Endothelial cell of umbilical vein (primary cell): ENCODE measurements around the gene FAM209A. TPM values are rescaled to one million over a fixed set of nuclear protein-coding genes. Genes with fewer than 3 reads are reported as not detected.

Experiments
- BruUV-seq: library from RNA; stranded (reverse); fragments of 400-500 nt; replicated peaks from 2 replicates; lab custom pipeline; 2021; lab: Mats Ljungman, UMichigan
- CTCF ChIA-PET: fragments of 300-600, 350-600 bp; sonication (Branson Sonifier 250); formaldehyde crosslinking; loops from one replicate; lab custom pipeline; 2021; ENCODE audit warnings: antibody characterized with exemption, inconsistent platforms; lab: Charles Lee
- POLR2A ChIA-PET: fragments of 300-600, 350-600 bp; sonication (Branson Sonifier 250); formaldehyde crosslinking; loops from one replicate; lab custom pipeline; 2021; ENCODE audit warnings: antibody characterized with exemption, inconsistent platforms; lab: Charles Lee
- DNase-seq: peaks from one replicate; pipeline ENCODE4 v3.0.0-alpha.2; 2011; ENCODE audit warnings: low read depth, low spot score
- FAIRE-seq: peaks from 2 replicates; lab custom pipeline; 2011; peaks lifted over from hg19 to GRCh38; lab: Jason Lieb, UNC
- H2AFZ ChIP-seq: 2 replicates; pipeline ENCODE4 v1.6.0; 2012; ENCODE audit warnings: low read depth, low read length, control low read depth, inconsistent platforms
- H3K27ac ChIP-seq: 2 replicates; pipeline ENCODE4 v1.5.1; 2011; ENCODE audit warnings: low read depth, mild to moderate bottlenecking, control low read depth, low read length, moderate library complexity; ENCODE audit not compliant: insufficient read depth
- H3K27me3 ChIP-seq, 2 experiments: 2 replicates each; pipeline versions ENCODE4 v1.6.0 to v1.6.1; 2011; ENCODE audit warnings: low read length in 2 of 2, mixed read lengths in 1 of 2; ENCODE audit not compliant: control insufficient read depth in 2 of 2, insufficient read depth in 2 of 2
- H3K36me3 ChIP-seq, 2 experiments: 2 replicates in 1 of 2; 3 replicates in 1 of 2; pipeline ENCODE4 v1.5.1; 2011; ENCODE audit warnings: low read length in 2 of 2, mild to moderate bottlenecking in 1 of 2, moderate library complexity in 1 of 2; ENCODE audit not compliant: control insufficient read depth in 2 of 2, insufficient read depth in 2 of 2; ENCODE audit errors: extremely low read depth in 1 of 2
- H3K4me1 ChIP-seq: 3 replicates; pipeline ENCODE4 v1.5.1; 2011; ENCODE audit warnings: mild to moderate bottlenecking, low read length; ENCODE audit not compliant: control insufficient read depth, insufficient read depth; ENCODE audit errors: extremely low read depth
- H3K4me2 ChIP-seq: 2 replicates; pipeline ENCODE4 v1.6.1; 2011; ENCODE audit warnings: low read length, control low read depth, mixed read lengths; ENCODE audit not compliant: insufficient read depth
- H3K4me3 ChIP-seq, 3 experiments: fragments of 200-600 bp in 1 of 3; sonication (generic), shearing (Covaris generic) in 1 of 3; replicated peaks in 1 of 3; 2 replicates each; pipeline ENCODE4 v1.5.1; 2011 to 2016; ENCODE audit warnings: control low read depth in 3 of 3, low read length in 3 of 3, mild to moderate bottlenecking in 2 of 3, inconsistent platforms in 1 of 3, low read depth in 1 of 3, moderate library complexity in 1 of 3; ENCODE audit not compliant: insufficient read depth in 1 of 3
- H3K79me2 ChIP-seq: 2 replicates; pipeline ENCODE4 v1.6.0; 2012; ENCODE audit warnings: low read length, inconsistent platforms; ENCODE audit not compliant: control insufficient read depth, insufficient read depth
- H3K9ac ChIP-seq: replicated peaks from 2 replicates; pipeline ENCODE3; 2011; ENCODE audit warnings: low read length, control low read depth; ENCODE audit not compliant: insufficient read depth; ENCODE audit errors: extremely low read depth
- H3K9me1 ChIP-seq: replicated peaks from 3 replicates; pipeline ENCODE4 v1.6.0; 2011; ENCODE audit warnings: mild to moderate bottlenecking, low read length; ENCODE audit not compliant: control insufficient read depth, insufficient read depth; ENCODE audit errors: extremely low read depth
- H3K9me3 ChIP-seq: replicated peaks from 2 replicates; pipeline ENCODE4 v1.5.1; 2012; ENCODE audit warnings: low read length, inconsistent platforms; ENCODE audit not compliant: control insufficient read depth, insufficient read depth
- H4K20me1 ChIP-seq: replicated peaks from 2 replicates; pipeline ENCODE3; 2011; ENCODE audit warnings: mild to moderate bottlenecking, low read length; ENCODE audit not compliant: control insufficient read depth, insufficient read depth; ENCODE audit errors: extremely low read depth
- EZH2 ChIP-seq: IDR thresholded peaks from 2 replicates; pipeline ENCODE4 v1.6.1; 2012; ENCODE audit warnings: borderline replicate concordance, low read depth, mild to moderate bottlenecking, moderate library complexity, low read length, inconsistent platforms; ENCODE audit not compliant: severe bottlenecking
- FOS ChIP-seq: IDR thresholded peaks from 2 replicates; pipeline ENCODE4 v1.6.1; 2011; ENCODE audit warnings: mild to moderate bottlenecking, low read length, moderate library complexity, borderline replicate concordance; ENCODE audit not compliant: insufficient read depth
- GATA2 ChIP-seq: IDR thresholded peaks from 2 replicates; pipeline ENCODE4 v1.7.0; 2011; ENCODE audit warnings: low read depth, mild to moderate bottlenecking, moderate library complexity, mixed read lengths, low read length; ENCODE audit not compliant: insufficient read length, insufficient read depth
- JUN ChIP-seq: IDR thresholded peaks from 2 replicates; pipeline ENCODE4 v1.6.1; 2011; ENCODE audit warnings: borderline replicate concordance, low read depth; ENCODE audit not compliant: insufficient read length, insufficient read depth
- MAX ChIP-seq: IDR thresholded peaks from 2 replicates; pipeline ENCODE4 v1.6.1; 2011; ENCODE audit not compliant: insufficient read depth, insufficient read length
- MYC ChIP-seq: IDR thresholded peaks from one replicate; pipeline ENCODE4 v1.6.1; 2011; ENCODE audit warnings: mild to moderate bottlenecking, low read depth, low read length
- POLR2A ChIP-seq: IDR thresholded peaks from 2 replicates; pipeline ENCODE4 v1.6.1; 2012; ENCODE audit warnings: low read depth, mild to moderate bottlenecking, control low read depth, low read length
- POLR2AphosphoS5 ChIP-seq: IDR thresholded peaks from 2 replicates; pipeline ENCODE4 v1.6.1; 2012; ENCODE audit warnings: low read depth, mild to moderate bottlenecking, control low read depth, low read length, moderate library complexity; ENCODE audit not compliant: insufficient read depth
- dilution Hi-C: fragments of 300-500 bp; cut with MboI; formaldehyde crosslinking; loops from one replicate; pipeline ENCODE4 v1.15.0; 2019; ENCODE audit warnings: low sequenced_read_pairs; ENCODE audit not compliant: extremely low pct_ligation_motif_present
- intact Hi-C: fragments of 100-400 bp; cut with micrococcal nuclease; formaldehyde crosslinking; loops from one replicate; pipeline ENCODE4 v1.10.0; 2022
- polyA plus RNA-seq, 4 experiments: library from polyadenylated mRNA; depleted of rRNA in 3 of 4; stranded (reverse) in 3 of 4; unstranded in 1 of 4; fragments of >200 nt; gene quantifications; 2 replicates each; pipeline versions ENCODE4 v1.2.1 to v1.2.3, GENCODE V29; 2011 to 2012; ENCODE audit warnings: missing spikeins in 1 of 4
- total RNA-seq: library from RNA; stranded (reverse); gene quantifications from 2 replicates; pipeline ENCODE4 v1.2.3, GENCODE V29; 2021
- TF ChIP-seq, protein P1 (sequence below), 2 donors: IDR thresholded peaks; 1 replicate in 1 of 2; 2 replicates in 1 of 2; pipeline ENCODE4 v1.5.1; 2011; ENCODE audit warnings: low read length in 2 of 2, mild to moderate bottlenecking in 2 of 2, moderate library complexity in 2 of 2, control low read depth in 1 of 2, inconsistent platforms in 1 of 2, low read depth in 1 of 2; ENCODE audit not compliant: insufficient read depth in 1 of 2; ENCODE audit errors: extremely low read depth in 1 of 2

The FAM209A gene
- total and polyA plus RNA-seq, 2 donors (not counting 3 experiments of a cell fraction or from before 2014, with no cell fraction given) = 0.37 to 0.49 TPM

DNA sequence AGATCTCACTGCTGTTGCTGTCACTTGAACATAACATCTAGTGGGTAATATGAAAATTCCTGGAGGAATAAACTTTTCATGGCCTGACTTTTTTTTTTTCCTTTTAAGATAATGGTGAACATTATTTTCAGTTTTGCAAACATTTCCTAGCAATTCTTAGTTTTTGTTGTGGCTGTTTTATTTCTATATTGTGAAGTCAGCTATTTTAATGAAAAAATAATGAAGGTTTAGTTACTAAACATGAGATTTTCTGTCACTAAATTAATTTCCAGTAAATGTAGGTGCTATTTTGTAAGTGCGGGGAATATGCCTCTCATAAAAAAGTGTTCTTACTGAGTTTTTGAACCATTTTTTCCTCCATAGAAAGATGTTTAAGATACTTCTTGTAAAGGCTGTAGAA lies 23.4 kb upstream of the FAM209A start:
- TF ChIP-seq MAX (no peak), FOS (no peak), MYC (no peak), EZH2 (no peak), JUN (no peak), POLR2AphosphoS5 (no peak), GATA2 (no peak), POLR2A (no peak)
- TF ChIP-seq, protein P1, sequence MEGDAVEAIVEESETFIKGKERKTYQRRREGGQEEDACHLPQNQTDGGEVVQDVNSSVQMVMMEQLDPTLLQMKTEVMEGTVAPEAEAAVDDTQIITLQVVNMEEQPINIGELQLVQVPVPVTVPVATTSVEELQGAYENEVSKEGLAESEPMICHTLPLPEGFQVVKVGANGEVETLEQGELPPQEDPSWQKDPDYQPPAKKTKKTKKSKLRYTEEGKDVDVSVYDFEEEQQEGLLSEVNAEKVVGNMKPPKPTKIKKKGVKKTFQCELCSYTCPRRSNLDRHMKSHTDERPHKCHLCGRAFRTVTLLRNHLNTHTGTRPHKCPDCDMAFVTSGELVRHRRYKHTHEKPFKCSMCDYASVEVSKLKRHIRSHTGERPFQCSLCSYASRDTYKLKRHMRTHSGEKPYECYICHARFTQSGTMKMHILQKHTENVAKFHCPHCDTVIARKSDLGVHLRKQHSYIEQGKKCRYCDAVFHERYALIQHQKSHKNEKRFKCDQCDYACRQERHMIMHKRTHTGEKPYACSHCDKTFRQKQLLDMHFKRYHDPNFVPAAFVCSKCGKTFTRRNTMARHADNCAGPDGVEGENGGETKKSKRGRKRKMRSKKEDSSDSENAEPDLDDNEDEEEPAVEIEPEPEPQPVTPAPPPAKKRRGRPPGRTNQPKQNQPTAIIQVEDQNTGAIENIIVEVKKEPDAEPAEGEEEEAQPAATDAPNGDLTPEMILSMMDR (IDR thresholded peaks at IDR 0.05; ENCODE audit: extremely low read depth in 1 of 2, insufficient read depth in 1 of 2, low read depth in 1 of 2, low read length in 2 of 2) = no peak
- no peaks in the 10 kb centered on the region for H3K27me3 ChIP-seq
- no peaks in the 10 kb centered on the region for H3K79me2 ChIP-seq
- H3K9me1 ChIP-seq = no peaks in the 10 kb centered on the region
- no peaks in the 10 kb centered on the region for H3K9me3 ChIP-seq
- ChIA-PET POLR2A (no interaction called here), CTCF (no interaction called here)
- no peaks in the 10 kb centered on the region for H4K20me1 ChIP-seq
- no peak overlapping the region for H3K27ac ChIP-seq
- intact Hi-C loops (no loop called here), dilution Hi-C loops (no loop called here)
- H3K4me3 ChIP-seq = no peak overlapping the region
- no peak overlapping the region for H3K4me2 ChIP-seq
- FAIRE-seq (no peak), DNase-seq (no peak)
- peaks cover 10% of the 10 kb centered on the region for H3K4me1 ChIP-seq
- H3K36me3 ChIP-seq = peaks cover 0 to 3% of the 10 kb centered on the region in 2 experiments
- H2AFZ ChIP-seq = no peak overlapping the region
- no TSS peak for BruUV-seq
- H3K9ac ChIP-seq = no peak overlapping the region
